ENCODE data around the gene DAGLB.

DNA sequence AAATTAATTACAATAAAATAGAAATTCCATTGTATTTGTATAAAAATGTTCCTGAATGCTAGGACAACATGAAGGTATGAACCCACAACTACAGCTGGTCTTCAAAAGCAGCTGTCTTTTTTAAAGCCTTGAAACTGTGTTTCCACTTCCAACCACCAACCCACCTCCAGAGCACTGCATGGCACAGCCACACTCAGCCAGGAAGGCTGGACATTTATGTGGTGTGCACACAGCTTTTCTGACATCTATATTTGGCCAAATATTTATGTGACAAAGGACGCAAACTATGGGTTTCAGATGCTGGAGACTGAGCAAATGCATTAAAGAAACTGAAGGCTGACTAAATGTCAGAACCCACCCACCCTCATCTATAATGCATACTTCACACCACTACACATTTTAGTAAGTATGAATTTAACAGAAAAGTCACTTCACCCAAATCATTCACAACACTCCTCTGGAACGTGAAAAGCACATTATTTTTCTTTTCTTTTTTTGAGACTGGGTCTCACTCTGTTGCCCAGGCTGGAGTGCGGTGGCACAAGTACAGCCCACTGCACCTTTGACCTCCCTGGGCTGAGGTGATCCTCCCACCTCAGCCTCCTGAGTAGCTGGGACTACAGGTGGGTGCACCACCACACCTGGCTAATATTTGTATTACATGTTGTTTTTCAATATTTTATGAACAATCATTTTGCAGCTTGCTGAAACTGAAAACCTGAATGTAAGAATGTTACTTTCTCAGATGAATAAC lies 27.9 kb upstream of the DAGLB start:
- TF ChIP-seq CREM (CRISPR knock-in tag; IDR thresholded peaks at IDR 0.05) (no peak), JUN (CRISPR knock-in tag; IDR thresholded peaks at IDR 0.05) (no peak), NFATC4 (CRISPR knock-in tag; IDR thresholded peaks at IDR 0.05) (no peak)
- TF ChIP-seq, protein P1, sequence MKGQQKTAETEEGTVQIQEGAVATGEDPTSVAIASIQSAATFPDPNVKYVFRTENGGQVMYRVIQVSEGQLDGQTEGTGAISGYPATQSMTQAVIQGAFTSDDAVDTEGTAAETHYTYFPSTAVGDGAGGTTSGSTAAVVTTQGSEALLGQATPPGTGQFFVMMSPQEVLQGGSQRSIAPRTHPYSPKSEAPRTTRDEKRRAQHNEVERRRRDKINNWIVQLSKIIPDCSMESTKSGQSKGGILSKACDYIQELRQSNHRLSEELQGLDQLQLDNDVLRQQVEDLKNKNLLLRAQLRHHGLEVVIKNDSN (CRISPR knock-in tag; IDR thresholded peaks at IDR 0.05) = no peak
